Natural killer cell (primary cell): Measurements from ENCODE around the gene SNCB. TPM values are rescaled to one million over a fixed set of nuclear protein-coding genes. Genes with fewer than 3 reads are reported as not detected.

ENCODE experiments used
- ATAC-seq, 3 donors: fragments of 150-1000 bp in 2 of 3; fragments of 200-7000 bp in 1 of 3; cut with Tn5 transposase; 1 replicate in 1 of 3; 2 replicates in 2 of 3; pipeline ENCODE4 v1.10.0; 2021; ENCODE audit warnings: mild to moderate bottlenecking in 2 of 3, moderate library complexity in 2 of 3
- DNase-seq, 2 donors: peaks; one replicate each; pipeline versions ENCODE4 v3.0.0 to v3.0.0-alpha.2; 2013 to 2021; ENCODE audit warnings: mixed read lengths in 1 of 2
- H3K27ac ChIP-seq: one replicate; pipeline ENCODE4 v1.5.1; 2013; ENCODE audit warnings: mild to moderate bottlenecking, low read length
- H3K27me3 ChIP-seq: one replicate; pipeline ENCODE4 v1.6.1; 2013; ENCODE audit warnings: low read length; ENCODE audit not compliant: control insufficient read depth, insufficient read depth
- H3K36me3 ChIP-seq: one replicate; pipeline ENCODE4 v1.6.1; 2013; ENCODE audit warnings: low read length; ENCODE audit not compliant: control insufficient read depth, insufficient read depth
- H3K4me1 ChIP-seq: one replicate; pipeline ENCODE4 v1.6.1; 2013; ENCODE audit warnings: low read length; ENCODE audit not compliant: control insufficient read depth, insufficient read depth
- H3K4me3 ChIP-seq: one replicate; pipeline ENCODE4 v1.5.1; 2013; ENCODE audit warnings: low read length
- H3K9me3 ChIP-seq: one replicate; pipeline ENCODE4 v1.6.1; 2013; ENCODE audit warnings: low read length; ENCODE audit not compliant: control insufficient read depth, insufficient read depth
- H3K27ac Mint-ChIP-seq, 2 donors: one replicate each; pipeline ENCODE4 v1.8.0; 2022; ENCODE audit warnings: mild to moderate bottlenecking in 2 of 2, mixed read lengths in 2 of 2, moderate library complexity in 1 of 2
- H3K27me3 Mint-ChIP-seq, 2 donors: one replicate each; pipeline ENCODE4 v1.8.0; 2022; ENCODE audit warnings: low read depth in 2 of 2, mixed read lengths in 2 of 2
- H3K36me3 Mint-ChIP-seq: one replicate; pipeline ENCODE4 v1.8.0; 2022; ENCODE audit warnings: mixed read lengths
- H3K4me1 Mint-ChIP-seq, 2 donors: one replicate each; pipeline ENCODE4 v1.8.0; 2022; ENCODE audit warnings: mixed read lengths in 2 of 2
- H3K4me3 Mint-ChIP-seq: one replicate; pipeline ENCODE4 v1.8.0; 2022; ENCODE audit warnings: mild to moderate bottlenecking, moderate library complexity, mixed read lengths
- H3K9me3 Mint-ChIP-seq, 2 donors: one replicate each; pipeline ENCODE4 v1.8.0; 2022; ENCODE audit warnings: mixed read lengths in 2 of 2
- WGBS: methylation state at CpG from one replicate; pipeline ENCODE4 v1.1.7; 2013; ENCODE audit warnings: missing lambda C conversion rate; ENCODE audit not compliant: insufficient coverage; 5-methylcytosine and 5-hydroxymethylcytosine counted together
- intact Hi-C: fragments of 100-400 bp; cut with micrococcal nuclease; formaldehyde crosslinking; loops from one replicate; pipeline ENCODE4 v1.14.2; 2022
- total RNA-seq, 4 donors: library from RNA; stranded (reverse); fragments of 120-200 nt in 1 of 4; gene quantifications; one replicate each; pipeline versions ENCODE4 v1.2.3 to v1.2.4, GENCODE V29; 2013 to 2022
- TF ChIP-seq, protein P1 (sequence below): fragments of 200-600 bp; IDR thresholded peaks from one replicate; pipeline ENCODE4 v1.8.0; 2022; ENCODE audit warnings: antibody characterized with exemption

SNCB gene
- total RNA-seq, 3 donors from 2014 or later (not counting 1 experiment from before 2014, with no cell fraction given) = not detected

DNA sequence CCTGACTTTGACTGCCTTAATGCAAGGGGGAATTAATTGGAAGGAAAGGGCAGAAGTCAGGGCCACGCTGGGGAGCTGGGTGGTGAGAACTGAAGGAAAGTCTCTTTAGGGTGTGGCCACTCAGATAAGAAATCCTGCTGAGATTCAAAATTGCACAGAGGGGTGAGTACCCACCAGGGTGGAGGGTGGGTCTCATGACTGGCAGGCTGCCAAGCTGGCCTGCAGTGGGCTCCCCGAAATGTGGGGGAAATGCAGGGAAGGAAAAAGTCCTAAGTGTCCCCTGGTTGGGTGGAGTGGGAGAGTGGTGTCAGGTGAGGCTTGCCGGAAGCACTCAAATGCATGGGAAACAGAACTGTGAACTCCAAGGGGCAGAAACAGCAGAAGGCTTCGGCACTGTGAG is 41.1 kb upstream of the SNCB start:
- no peak overlapping the region for H3K4me3 ChIP-seq
- Mint-ChIP-seq H3K9me3 (no peaks in the 10 kb centered on the region), H3K27me3 (peaks cover 24 to 27% of the 10 kb centered on the region in 2 donors), H3K36me3 (no peaks in the 10 kb centered on the region), H3K4me1 (peaks cover 14 to 17% of the 10 kb centered on the region in 2 donors), H3K27ac (no peak overlapping the region), H3K4me3 (no peak overlapping the region)
- H3K4me1 ChIP-seq = peaks cover 16% of the 10 kb centered on the region
- no peaks in the 10 kb centered on the region for H3K9me3 ChIP-seq
- no peak for ATAC-seq
- intact Hi-C loops = no loop called here
- TF ChIP-seq, protein P1, sequence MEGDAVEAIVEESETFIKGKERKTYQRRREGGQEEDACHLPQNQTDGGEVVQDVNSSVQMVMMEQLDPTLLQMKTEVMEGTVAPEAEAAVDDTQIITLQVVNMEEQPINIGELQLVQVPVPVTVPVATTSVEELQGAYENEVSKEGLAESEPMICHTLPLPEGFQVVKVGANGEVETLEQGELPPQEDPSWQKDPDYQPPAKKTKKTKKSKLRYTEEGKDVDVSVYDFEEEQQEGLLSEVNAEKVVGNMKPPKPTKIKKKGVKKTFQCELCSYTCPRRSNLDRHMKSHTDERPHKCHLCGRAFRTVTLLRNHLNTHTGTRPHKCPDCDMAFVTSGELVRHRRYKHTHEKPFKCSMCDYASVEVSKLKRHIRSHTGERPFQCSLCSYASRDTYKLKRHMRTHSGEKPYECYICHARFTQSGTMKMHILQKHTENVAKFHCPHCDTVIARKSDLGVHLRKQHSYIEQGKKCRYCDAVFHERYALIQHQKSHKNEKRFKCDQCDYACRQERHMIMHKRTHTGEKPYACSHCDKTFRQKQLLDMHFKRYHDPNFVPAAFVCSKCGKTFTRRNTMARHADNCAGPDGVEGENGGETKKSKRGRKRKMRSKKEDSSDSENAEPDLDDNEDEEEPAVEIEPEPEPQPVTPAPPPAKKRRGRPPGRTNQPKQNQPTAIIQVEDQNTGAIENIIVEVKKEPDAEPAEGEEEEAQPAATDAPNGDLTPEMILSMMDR = no peak
- no peak overlapping the region for H3K27ac ChIP-seq
- 75% methylated on average over 4 of the region's 4 CpGs for WGBS
- no peaks in the 10 kb centered on the region for H3K36me3 ChIP-seq
- no peak for DNase-seq
- peaks cover 25% of the 10 kb centered on the region for H3K27me3 ChIP-seq

DNA sequence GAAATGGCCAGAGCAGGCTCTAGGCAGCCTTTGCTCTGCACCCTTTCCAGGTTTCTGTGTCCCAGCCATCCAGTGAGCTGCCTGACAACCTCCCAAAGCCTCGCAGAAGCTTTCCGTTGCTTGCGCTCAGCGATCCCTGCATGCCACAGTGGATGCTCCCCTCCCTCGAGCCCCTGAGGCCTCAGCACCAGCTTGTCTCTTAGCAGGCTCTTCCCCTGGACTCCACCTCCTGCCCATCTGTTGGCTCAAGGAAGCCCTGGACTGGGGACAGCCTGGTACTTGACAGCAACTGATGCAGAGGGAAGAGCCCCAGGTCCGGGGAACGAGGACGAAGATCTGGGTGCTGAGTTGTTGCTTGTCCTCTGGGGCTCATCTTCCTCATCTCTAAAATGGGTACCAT is 40.1 kb upstream of the SNCB start:
- H3K9me3 ChIP-seq = no peaks in the 10 kb centered on the region
- H3K4me3 ChIP-seq = no peak overlapping the region
- Mint-ChIP-seq H3K27me3 (peaks cover 27% of the 10 kb centered on the region in 2 donors), H3K9me3 (no peaks in the 10 kb centered on the region), H3K27ac (no peak overlapping the region), H3K4me3 (no peak overlapping the region), H3K4me1 (peaks cover 14 to 17% of the 10 kb centered on the region in 2 donors), H3K36me3 (no peaks in the 10 kb centered on the region)
- 76% methylated on average over 8 of the region's 8 CpGs for WGBS
- ATAC-seq = no peak
- peaks cover 16% of the 10 kb centered on the region for H3K4me1 ChIP-seq
- DNase-seq = no peak
- TF ChIP-seq, protein P1 = no peak
- H3K27ac ChIP-seq = no peak overlapping the region
- peaks cover 21% of the 10 kb centered on the region for H3K27me3 ChIP-seq
- intact Hi-C loops = no loop called here
- H3K36me3 ChIP-seq = no peaks in the 10 kb centered on the region

DNA sequence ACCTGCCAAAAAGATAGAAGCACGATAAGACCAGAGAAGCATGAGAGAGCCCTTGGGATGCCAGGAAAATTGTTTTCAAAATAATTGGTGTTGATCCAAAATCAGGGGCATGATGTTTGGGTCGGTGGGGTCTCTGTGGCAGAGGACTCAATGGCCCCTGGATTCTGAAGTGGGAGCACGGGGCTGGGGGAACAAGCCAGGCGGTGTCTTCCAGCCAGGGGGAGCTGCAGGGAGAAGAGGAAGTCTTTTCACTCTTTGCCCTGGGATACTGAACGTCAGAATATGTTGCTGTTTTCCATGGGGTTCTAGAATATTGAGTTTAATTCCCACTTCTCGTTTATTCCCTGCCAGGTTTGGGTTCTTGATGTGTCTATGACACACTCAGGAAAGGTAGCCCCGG is 37.3 kb upstream of the SNCB start:
- Mint-ChIP-seq H3K36me3 (no peaks in the 10 kb centered on the region), H3K27me3 (peaks cover 39 to 41% of the 10 kb centered on the region in 2 donors), H3K4me3 (no peak overlapping the region), H3K27ac (no peak overlapping the region), H3K4me1 (no peaks in the 10 kb centered on the region), H3K9me3 (no peaks in the 10 kb centered on the region)
- H3K4me1 ChIP-seq = no peaks in the 10 kb centered on the region
- no peak overlapping the region for H3K27ac ChIP-seq
- no peak overlapping the region for H3K4me3 ChIP-seq
- H3K27me3 ChIP-seq = peaks cover 21% of the 10 kb centered on the region
- intact Hi-C loops = no loop called here
- DNase-seq (no peak), ATAC-seq (no peak)
- TF ChIP-seq, protein P1 = no peak
- H3K36me3 ChIP-seq = no peaks in the 10 kb centered on the region
- H3K9me3 ChIP-seq = no peaks in the 10 kb centered on the region
- WGBS = 60% methylated on average over 7 of the region's 7 CpGs

DNA sequence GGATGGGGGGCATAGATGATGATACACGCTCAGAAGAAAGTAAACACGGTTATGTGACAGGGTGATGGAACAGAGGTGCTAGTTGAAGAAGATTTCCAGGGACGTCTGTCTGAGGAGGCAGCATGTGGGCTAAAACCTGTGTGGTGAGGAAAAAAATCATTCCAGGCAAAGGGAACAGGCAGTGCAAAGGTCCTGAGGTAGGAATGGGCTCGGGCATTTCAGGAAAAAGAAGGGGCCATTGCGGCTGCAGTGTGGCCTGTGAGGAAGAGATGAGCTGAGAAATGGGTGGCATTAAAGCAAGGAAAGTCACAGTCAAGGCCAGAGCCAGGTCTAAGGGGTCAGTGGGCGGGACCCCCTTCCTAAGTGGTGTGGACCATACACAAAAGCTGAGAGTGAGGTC is 35.2 kb upstream of the SNCB start:
- Mint-ChIP-seq H3K27ac (no peak overlapping the region), H3K4me3 (no peak overlapping the region), H3K9me3 (no peaks in the 10 kb centered on the region), H3K27me3 (peaks cover 26 to 32% of the 10 kb centered on the region in 2 donors), H3K36me3 (no peaks in the 10 kb centered on the region), H3K4me1 (peaks cover 0 to 7% of the 10 kb centered on the region in 2 donors)
- H3K9me3 ChIP-seq = no peaks in the 10 kb centered on the region
- H3K36me3 ChIP-seq = no peaks in the 10 kb centered on the region
- ATAC-seq (no peak), DNase-seq (no peak)
- no peak overlapping the region for H3K4me3 ChIP-seq
- peaks cover 11% of the 10 kb centered on the region for H3K27me3 ChIP-seq
- TF ChIP-seq, protein P1 = no peak
- intact Hi-C loops = no loop called here
- no peak overlapping the region for H3K27ac ChIP-seq
- peaks cover 7% of the 10 kb centered on the region for H3K4me1 ChIP-seq
- 81% methylated on average over 6 of the region's 6 CpGs for WGBS
